22Rv1 (cell line): Measurements from ENCODE around the gene MAN1C1.

Source experiments
- ZFX ChIP-seq: fragments of 450-650 bp; IDR thresholded peaks from 2 replicates; pipeline ENCODE4 v1.6.1; 2017; ENCODE audit warnings: antibody characterized with exemption, borderline replicate concordance
- TF ChIP-seq, protein P1 (sequence below): fragments of 450-650 bp; IDR thresholded peaks from 2 replicates; pipeline ENCODE4 v1.5.1; 2017; ENCODE audit warnings: mild to moderate bottlenecking

DNA sequence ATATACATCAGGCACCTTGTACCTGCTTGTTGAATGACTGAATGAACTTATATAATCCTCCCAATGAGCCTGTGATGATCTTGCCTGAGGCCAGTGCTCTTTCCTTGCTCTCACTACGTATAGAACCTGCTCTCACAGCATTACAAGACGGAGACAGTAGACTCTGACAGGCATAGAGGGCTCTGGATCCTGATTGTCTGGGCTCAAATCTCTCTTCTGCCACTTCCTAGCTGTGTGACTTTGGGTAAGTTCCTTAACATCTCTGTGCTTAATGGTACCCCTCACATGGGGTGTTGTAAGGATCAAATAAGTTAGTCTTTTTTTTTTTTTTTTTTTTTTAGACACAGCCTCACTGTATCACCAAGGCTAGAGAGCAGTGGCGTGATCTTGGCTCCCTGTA, 4.2 kb upstream of the MAN1C1 start:
- TF ChIP-seq, protein P1, sequence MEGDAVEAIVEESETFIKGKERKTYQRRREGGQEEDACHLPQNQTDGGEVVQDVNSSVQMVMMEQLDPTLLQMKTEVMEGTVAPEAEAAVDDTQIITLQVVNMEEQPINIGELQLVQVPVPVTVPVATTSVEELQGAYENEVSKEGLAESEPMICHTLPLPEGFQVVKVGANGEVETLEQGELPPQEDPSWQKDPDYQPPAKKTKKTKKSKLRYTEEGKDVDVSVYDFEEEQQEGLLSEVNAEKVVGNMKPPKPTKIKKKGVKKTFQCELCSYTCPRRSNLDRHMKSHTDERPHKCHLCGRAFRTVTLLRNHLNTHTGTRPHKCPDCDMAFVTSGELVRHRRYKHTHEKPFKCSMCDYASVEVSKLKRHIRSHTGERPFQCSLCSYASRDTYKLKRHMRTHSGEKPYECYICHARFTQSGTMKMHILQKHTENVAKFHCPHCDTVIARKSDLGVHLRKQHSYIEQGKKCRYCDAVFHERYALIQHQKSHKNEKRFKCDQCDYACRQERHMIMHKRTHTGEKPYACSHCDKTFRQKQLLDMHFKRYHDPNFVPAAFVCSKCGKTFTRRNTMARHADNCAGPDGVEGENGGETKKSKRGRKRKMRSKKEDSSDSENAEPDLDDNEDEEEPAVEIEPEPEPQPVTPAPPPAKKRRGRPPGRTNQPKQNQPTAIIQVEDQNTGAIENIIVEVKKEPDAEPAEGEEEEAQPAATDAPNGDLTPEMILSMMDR = no peak
- no peak for TF ChIP-seq ZFX
